GM23338 (cell line): ENCODE results near the gene MAST3. TPM values are rescaled to one million over a fixed set of nuclear protein-coding genes. Genes with fewer than 3 reads are reported as not detected.

Source experiments
- ATAC-seq: fragments of 200-7000 bp; cut with Tn5 transposase; 3 replicates; pipeline ENCODE4 v1.9.1; 2020
- DNase-seq: peaks from one replicate; pipeline ENCODE4 v3.0.0-alpha.2; 2015; ENCODE audit warnings: low spot score
- H2AFZ ChIP-seq: fragments of 200-600 bp; sonication (generic); 2 replicates; pipeline ENCODE4 v1.8.0; 2016; ENCODE audit warnings: antibody characterized with exemption, mild to moderate bottlenecking, moderate library complexity
- H3F3A ChIP-seq: fragments of 200-600 bp; sonication (generic); replicated peaks from 2 replicates; pipeline ENCODE4 v1.8.0; 2017; ENCODE audit warnings: antibody characterized with exemption, mixed run types, low read depth
- H3K27ac ChIP-seq: fragments of 200-600 bp; sonication (generic); 2 replicates; pipeline ENCODE4 v1.6.1; 2016; ENCODE audit warnings: low read depth
- H3K27me3 ChIP-seq: fragments of 200-600 bp; sonication (generic); 2 replicates; pipeline ENCODE4 v1.8.0; 2016; ENCODE audit warnings: mild to moderate bottlenecking, mixed run types, moderate library complexity; ENCODE audit not compliant: insufficient read depth
- H3K36me3 ChIP-seq: fragments of 200-600 bp; sonication (generic); 2 replicates; pipeline ENCODE4 v1.8.0; 2016; ENCODE audit warnings: mild to moderate bottlenecking; ENCODE audit not compliant: insufficient read depth
- H3K4me1 ChIP-seq: fragments of 200-600 bp; sonication (generic); 2 replicates; pipeline ENCODE4 v1.8.0; 2016; ENCODE audit warnings: mild to moderate bottlenecking, moderate library complexity; ENCODE audit not compliant: insufficient read depth
- H3K4me2 ChIP-seq: fragments of 200-600 bp; sonication (generic); 2 replicates; pipeline ENCODE4 v1.7.1; 2017; ENCODE audit warnings: mixed run types
- H3K4me3 ChIP-seq: fragments of 200-600 bp; sonication (generic); 2 replicates; pipeline ENCODE4 v1.6.1; 2016; ENCODE audit warnings: mixed run types
- H3K79me2 ChIP-seq: fragments of 200-600 bp; sonication (generic); replicated peaks from 2 replicates; pipeline ENCODE4 v1.8.0; 2017; ENCODE audit warnings: mild to moderate bottlenecking; ENCODE audit not compliant: insufficient read depth
- H3K9me2 ChIP-seq: fragments of 200-600 bp; sonication (generic); 2 replicates; pipeline ENCODE4 v1.8.0; 2017; ENCODE audit not compliant: insufficient read depth
- H4K20me1 ChIP-seq: fragments of 200-600 bp; sonication (generic); replicated peaks from 2 replicates; pipeline ENCODE4 v1.8.0; 2017; ENCODE audit warnings: mild to moderate bottlenecking; ENCODE audit not compliant: insufficient read depth
- H3K27ac Mint-ChIP-seq: 2 replicates; pipeline ENCODE4 v1.8.0; 2020; ENCODE audit warnings: inconsistent platforms, mild to moderate bottlenecking, moderate library complexity, mixed read lengths
- H3K27me3 Mint-ChIP-seq: 3 replicates; pipeline ENCODE4 v1.8.0; 2022; ENCODE audit warnings: low read depth, mild to moderate bottlenecking, moderate library complexity, mixed read lengths, inconsistent platforms; ENCODE audit not compliant: insufficient read depth, poor library complexity
- H3K36me3 Mint-ChIP-seq: 3 replicates; pipeline ENCODE4 v1.8.0; 2021; ENCODE audit warnings: low read depth, mild to moderate bottlenecking, inconsistent platforms, moderate library complexity, mixed read lengths
- H3K4me1 Mint-ChIP-seq: 3 replicates; pipeline ENCODE4 v1.8.0; 2020; ENCODE audit warnings: mild to moderate bottlenecking, inconsistent platforms, mixed read lengths
- H3K4me3 Mint-ChIP-seq: 3 replicates; pipeline ENCODE4 v1.8.0; 2021; ENCODE audit warnings: moderate library complexity, mild to moderate bottlenecking, inconsistent platforms, mixed read lengths
- H3K9me3 Mint-ChIP-seq: 3 replicates; pipeline ENCODE4 v1.8.0; 2020; ENCODE audit warnings: moderate library complexity, mild to moderate bottlenecking, inconsistent platforms, mixed read lengths
- CREB1 ChIP-seq: fragments of 250-450 bp; sonication (Bioruptor Pico); IDR thresholded peaks from 2 replicates; pipeline ENCODE4 v1.5.0; 2020; ENCODE audit warnings: low read depth, mild to moderate bottlenecking, moderate library complexity
- EZH2 ChIP-seq: fragments of 200-600 bp; sonication (generic); IDR thresholded peaks from one replicate; pipeline ENCODE4 v1.8.0; 2017; ENCODE audit warnings: antibody characterized with exemption, mild to moderate bottlenecking, low read depth; ENCODE audit not compliant: unreplicated experiment
- EZH2phosphoT487 ChIP-seq: fragments of 200-600 bp; sonication (generic); IDR thresholded peaks from one replicate; pipeline ENCODE4 v1.8.1; 2018; ENCODE audit warnings: antibody characterized with exemption; ENCODE audit not compliant: unreplicated experiment
- NANOG ChIP-seq: IDR thresholded peaks from 2 replicates; pipeline ENCODE4 v1.6.1; 2016; ENCODE audit warnings: antibody characterized with exemption, borderline replicate concordance
- POLR2AphosphoS5 ChIP-seq: IDR thresholded peaks from 2 replicates; pipeline ENCODE4 v1.6.1; 2016; ENCODE audit warnings: antibody characterized with exemption, low read depth
- STAT1 ChIP-seq: IDR thresholded peaks from one replicate; pipeline ENCODE4 v1.6.1; 2016; ENCODE audit warnings: antibody characterized with exemption; ENCODE audit not compliant: unreplicated experiment
- ZNF114 ChIP-seq: fragments of 250-450 bp; sonication (Bioruptor Pico); IDR thresholded peaks from 2 replicates; pipeline ENCODE4 v1.5.0; 2020; ENCODE audit warnings: mild to moderate bottlenecking, moderate library complexity
- polyA plus RNA-seq: library from polyadenylated mRNA; unstranded; fragments of >200 nt; fragmentation: Nextera tagmentation; extraction: Ambion mirVana; gene quantifications from 2 replicates; pipeline ENCODE4 v1.2.1, GENCODE V29; 2016
- total RNA-seq: library from RNA; depleted of rRNA; stranded (reverse); fragments of >200 nt; shearing (Covaris generic); gene quantifications from 2 replicates; pipeline ENCODE4 v1.2.3, GENCODE V29; 2014
- TF ChIP-seq, protein P1 (sequence below): IDR thresholded peaks from 2 replicates; pipeline ENCODE4 v1.6.1; 2016; ENCODE audit warnings: antibody characterized with exemption
- TF ChIP-seq, protein P2 (sequence below): fragments of 250-450 bp; sonication (Bioruptor Pico); IDR thresholded peaks from 2 replicates; pipeline ENCODE4 v1.5.0; 2020; ENCODE audit warnings: mild to moderate bottlenecking, moderate library complexity

The MAST3 gene
- total and polyA plus RNA-seq, 2 experiments from 2014 or later, result 5.6 to 8.8 TPM

DNA sequence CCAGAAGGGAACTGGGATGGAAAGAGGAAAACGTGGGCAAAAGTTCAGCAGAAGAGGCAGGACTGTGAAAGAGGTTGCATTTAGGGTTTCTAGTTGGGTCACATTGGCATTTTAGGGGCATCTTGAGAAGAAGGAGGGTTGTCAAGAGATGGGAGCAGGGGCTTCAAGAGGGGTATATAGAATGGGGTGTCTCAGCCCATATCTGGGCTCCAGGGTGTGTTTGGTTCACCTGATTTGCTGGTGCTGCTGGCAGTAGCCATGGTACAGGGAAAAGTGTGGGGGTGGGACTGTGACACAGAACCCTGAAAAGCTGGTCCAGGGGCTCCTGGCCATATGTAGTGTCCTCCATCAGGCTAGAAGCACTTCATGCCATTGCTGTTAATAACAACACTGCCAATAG lies 22.5 kb downstream of the MAST3 start:
- ATAC-seq, result no peak
- no peaks in the 10 kb centered on the region for H3F3A ChIP-seq
- H2AFZ ChIP-seq, result no peak overlapping the region
- H3K4me1 ChIP-seq, result peaks cover 14% of the 10 kb centered on the region; the same call in 1 of the 2 replicates
- H3K27me3 ChIP-seq, result no peaks in the 10 kb centered on the region
- H3K79me2 ChIP-seq, result peaks cover 13% of the 10 kb centered on the region
- peaks cover 11% of the 10 kb centered on the region for H3K27me3 Mint-ChIP-seq
- H3K27ac ChIP-seq, result no peak overlapping the region
- DNase-seq, result no peak
- no peaks in the 10 kb centered on the region for H3K36me3 ChIP-seq
- H3K4me3 ChIP-seq, result no peak overlapping the region
- H3K9me3 Mint-ChIP-seq, result no peaks in the 10 kb centered on the region
- no peaks in the 10 kb centered on the region for H3K9me2 ChIP-seq
- no peak overlapping the region for H3K4me2 ChIP-seq
- H3K36me3 Mint-ChIP-seq, result peaks cover 10% of the 10 kb centered on the region
- peaks cover 20% of the 10 kb centered on the region for H3K4me1 Mint-ChIP-seq
- H3K27ac Mint-ChIP-seq, result no peak overlapping the region
- H4K20me1 ChIP-seq, result peaks cover 7% of the 10 kb centered on the region
- no peak overlapping the region for H3K4me3 Mint-ChIP-seq
- TF ChIP-seq NANOG, result no peak
- TF ChIP-seq, protein P1, sequence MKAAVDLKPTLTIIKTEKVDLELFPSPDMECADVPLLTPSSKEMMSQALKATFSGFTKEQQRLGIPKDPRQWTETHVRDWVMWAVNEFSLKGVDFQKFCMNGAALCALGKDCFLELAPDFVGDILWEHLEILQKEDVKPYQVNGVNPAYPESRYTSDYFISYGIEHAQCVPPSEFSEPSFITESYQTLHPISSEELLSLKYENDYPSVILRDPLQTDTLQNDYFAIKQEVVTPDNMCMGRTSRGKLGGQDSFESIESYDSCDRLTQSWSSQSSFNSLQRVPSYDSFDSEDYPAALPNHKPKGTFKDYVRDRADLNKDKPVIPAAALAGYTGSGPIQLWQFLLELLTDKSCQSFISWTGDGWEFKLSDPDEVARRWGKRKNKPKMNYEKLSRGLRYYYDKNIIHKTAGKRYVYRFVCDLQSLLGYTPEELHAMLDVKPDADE, result no peak

DNA sequence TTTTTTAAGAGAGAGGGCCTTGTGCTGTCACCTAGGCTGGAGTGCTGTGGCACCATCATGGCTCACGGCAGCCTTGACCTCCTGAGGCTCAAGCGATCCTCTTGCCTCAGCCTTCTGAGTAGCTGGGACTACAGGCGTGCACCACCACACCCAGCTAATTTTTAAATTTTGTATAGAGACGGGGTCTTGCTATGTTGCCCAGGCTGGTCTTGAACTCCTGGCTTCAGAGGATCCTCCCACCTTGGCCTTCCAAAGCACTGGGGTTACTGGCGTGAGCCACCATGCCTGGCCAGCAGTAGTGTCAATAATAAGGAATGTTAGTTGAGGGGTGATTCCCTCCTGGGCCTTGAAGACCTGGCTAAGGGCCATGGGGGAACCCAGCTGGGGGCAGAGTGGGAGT lies 23.6 kb downstream of the MAST3 start:
- no peak for TF ChIP-seq STAT1
- TF ChIP-seq POLR2AphosphoS5, result no peak
- TF ChIP-seq CREB1 (CRISPR knock-in tag), result no peak
- TF ChIP-seq, protein P2, sequence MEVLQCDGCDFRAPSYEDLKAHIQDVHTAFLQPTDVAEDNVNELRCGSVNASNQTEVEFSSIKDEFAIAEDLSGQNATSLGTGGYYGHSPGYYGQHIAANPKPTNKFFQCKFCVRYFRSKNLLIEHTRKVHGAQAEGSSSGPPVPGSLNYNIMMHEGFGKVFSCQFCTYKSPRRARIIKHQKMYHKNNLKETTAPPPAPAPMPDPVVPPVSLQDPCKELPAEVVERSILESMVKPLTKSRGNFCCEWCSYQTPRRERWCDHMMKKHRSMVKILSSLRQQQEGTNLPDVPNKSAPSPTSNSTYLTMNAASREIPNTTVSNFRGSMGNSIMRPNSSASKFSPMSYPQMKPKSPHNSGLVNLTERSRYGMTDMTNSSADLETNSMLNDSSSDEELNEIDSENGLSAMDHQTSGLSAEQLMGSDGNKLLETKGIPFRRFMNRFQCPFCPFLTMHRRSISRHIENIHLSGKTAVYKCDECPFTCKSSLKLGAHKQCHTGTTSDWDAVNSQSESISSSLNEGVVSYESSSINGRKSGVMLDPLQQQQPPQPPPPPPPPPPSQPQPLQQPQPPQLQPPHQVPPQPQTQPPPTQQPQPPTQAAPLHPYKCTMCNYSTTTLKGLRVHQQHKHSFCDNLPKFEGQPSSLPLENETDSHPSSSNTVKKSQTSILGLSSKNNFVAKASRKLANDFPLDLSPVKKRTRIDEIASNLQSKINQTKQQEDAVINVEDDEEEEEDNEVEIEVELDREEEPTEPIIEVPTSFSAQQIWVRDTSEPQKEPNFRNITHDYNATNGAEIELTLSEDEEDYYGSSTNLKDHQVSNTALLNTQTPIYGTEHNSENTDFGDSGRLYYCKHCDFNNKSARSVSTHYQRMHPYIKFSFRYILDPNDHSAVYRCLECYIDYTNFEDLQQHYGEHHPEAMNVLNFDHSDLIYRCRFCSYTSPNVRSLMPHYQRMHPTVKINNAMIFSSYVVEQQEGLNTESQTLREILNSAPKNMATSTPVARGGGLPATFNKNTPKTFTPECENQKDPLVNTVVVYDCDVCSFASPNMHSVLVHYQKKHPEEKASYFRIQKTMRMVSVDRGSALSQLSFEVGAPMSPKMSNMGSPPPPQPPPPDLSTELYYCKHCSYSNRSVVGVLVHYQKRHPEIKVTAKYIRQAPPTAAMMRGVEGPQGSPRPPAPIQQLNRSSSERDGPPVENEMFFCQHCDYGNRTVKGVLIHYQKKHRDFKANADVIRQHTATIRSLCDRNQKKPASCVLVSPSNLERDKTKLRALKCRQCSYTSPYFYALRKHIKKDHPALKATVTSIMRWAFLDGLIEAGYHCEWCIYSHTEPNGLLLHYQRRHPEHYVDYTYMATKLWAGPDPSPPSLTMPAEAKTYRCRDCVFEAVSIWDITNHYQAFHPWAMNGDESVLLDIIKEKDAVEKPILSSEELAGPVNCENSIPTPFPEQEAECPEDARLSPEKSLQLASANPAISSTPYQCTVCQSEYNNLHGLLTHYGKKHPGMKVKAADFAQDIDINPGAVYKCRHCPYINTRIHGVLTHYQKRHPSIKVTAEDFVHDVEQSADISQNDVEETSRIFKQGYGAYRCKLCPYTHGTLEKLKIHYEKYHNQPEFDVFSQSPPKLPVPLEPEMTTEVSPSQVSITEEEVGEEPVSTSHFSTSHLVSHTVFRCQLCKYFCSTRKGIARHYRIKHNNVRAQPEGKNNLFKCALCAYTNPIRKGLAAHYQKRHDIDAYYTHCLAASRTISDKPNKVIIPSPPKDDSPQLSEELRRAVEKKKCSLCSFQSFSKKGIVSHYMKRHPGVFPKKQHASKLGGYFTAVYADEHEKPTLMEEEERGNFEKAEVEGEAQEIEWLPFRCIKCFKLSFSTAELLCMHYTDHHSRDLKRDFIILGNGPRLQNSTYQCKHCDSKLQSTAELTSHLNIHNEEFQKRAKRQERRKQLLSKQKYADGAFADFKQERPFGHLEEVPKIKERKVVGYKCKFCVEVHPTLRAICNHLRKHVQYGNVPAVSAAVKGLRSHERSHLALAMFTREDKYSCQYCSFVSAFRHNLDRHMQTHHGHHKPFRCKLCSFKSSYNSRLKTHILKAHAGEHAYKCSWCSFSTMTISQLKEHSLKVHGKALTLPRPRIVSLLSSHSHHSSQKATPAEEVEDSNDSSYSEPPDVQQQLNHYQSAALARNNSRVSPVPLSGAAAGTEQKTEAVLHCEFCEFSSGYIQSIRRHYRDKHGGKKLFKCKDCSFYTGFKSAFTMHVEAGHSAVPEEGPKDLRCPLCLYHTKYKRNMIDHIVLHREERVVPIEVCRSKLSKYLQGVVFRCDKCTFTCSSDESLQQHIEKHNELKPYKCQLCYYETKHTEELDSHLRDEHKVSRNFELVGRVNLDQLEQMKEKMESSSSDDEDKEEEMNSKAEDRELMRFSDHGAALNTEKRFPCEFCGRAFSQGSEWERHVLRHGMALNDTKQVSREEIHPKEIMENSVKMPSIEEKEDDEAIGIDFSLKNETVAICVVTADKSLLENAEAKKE (CRISPR knock-in tag), result no peak
- no peak for TF ChIP-seq ZNF114 (CRISPR knock-in tag)
- TF ChIP-seq EZH2, result no peak
- TF ChIP-seq EZH2phosphoT487, result no peak
- Mint-ChIP-seq H3K4me3 (no peak overlapping the region), H3K4me1 (peaks cover 20% of the 10 kb centered on the region), H3K36me3 (peaks cover 12% of the 10 kb centered on the region), H3K27me3 (peaks cover 11% of the 10 kb centered on the region), H3K9me3 (no peaks in the 10 kb centered on the region), H3K27ac (no peak overlapping the region)
- Histone ChIP-seq H3K79me2 (peaks cover 13% of the 10 kb centered on the region), H3K9me2 (no peaks in the 10 kb centered on the region), H4K20me1 (peaks cover 7% of the 10 kb centered on the region), H3K27me3 (no peaks in the 10 kb centered on the region), H3K4me1 (peaks cover 14% of the 10 kb centered on the region; the same call in 1 of the 2 replicates), H3F3A (no peaks in the 10 kb centered on the region), H2AFZ (no peak overlapping the region), H3K4me3 (no peak overlapping the region), H3K27ac (no peak overlapping the region), H3K4me2 (no peak overlapping the region), H3K36me3 (no peaks in the 10 kb centered on the region)
- DNase-seq, result no peak
- ATAC-seq, result no peak
